Activated naive CD4-positive, alpha-beta T cell (primary cell): Measurements from ENCODE around the gene OAT.

Experiments used
- DNase-seq, 4 experiments: peaks; one replicate each; lab custom pipeline; 2025; lab: John Stamatoyannopoulos, UW

The OAT gene

DNA sequence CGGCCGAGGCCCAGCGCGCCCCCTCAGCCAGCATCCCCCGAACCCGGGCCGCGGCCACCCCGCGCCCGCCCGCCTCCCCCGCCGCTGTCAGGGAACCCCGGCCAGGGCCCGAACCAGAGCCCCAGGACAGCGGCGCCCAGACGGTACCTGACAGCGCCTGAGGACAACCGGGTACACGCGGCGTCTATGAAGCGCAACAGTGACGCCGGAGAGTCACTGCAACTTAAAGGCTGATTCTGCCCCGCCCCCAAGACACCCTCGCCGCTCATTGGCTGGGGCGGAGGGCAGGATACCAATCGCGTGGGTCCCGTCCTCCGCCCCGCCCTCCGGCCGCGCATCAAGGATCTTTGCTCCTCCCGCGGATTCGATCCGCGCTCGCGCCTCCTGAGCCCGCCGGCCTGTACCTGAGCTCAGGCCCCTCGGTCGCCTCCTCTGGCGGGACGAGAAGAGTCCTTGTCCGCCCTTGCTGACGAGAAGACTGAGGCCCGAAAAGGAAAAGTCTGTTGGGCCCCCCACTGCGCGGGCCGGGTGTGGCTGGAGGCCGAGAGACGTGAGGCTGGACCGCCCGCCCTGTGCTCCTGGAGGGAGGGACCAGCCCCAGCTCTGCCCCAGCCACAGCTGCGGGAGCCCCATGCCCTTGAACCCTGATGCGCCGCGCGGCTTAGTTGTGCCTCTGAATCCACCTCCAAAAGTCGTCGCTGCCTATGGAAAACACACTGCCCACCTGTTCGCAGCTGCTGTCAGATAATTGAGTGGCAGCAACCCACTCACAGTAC is at the start of gene OAT:
TSS of gene OAT (minus strand) at position 198 of the 776 bp plus-strand sequence. CDS start 6,752 bp downstream, outside the sequence.
- DNase-seq = peak; percentile 73 to 96 (median 90)

DNA sequence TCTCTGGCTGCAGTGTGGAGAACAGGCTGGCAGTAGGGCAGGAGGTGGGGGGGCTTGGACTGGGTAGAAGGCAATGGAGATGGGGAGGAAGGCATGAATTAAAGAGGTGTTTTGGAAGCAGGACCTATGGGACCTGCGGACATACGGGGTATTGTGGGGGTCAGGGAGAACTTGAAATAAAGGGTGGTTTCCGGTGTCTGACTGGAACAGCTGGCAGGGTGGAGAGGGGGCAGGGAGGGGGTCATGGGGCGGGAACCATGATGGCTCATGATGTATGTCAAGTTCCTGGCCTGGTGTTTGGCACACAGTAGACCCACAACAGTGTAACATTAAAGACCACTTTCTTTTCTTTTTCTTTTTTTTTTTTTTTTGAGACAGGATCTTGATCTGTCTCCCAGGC is 48.4 kb upstream of the OAT start:
- DNase-seq = no peak

DNA sequence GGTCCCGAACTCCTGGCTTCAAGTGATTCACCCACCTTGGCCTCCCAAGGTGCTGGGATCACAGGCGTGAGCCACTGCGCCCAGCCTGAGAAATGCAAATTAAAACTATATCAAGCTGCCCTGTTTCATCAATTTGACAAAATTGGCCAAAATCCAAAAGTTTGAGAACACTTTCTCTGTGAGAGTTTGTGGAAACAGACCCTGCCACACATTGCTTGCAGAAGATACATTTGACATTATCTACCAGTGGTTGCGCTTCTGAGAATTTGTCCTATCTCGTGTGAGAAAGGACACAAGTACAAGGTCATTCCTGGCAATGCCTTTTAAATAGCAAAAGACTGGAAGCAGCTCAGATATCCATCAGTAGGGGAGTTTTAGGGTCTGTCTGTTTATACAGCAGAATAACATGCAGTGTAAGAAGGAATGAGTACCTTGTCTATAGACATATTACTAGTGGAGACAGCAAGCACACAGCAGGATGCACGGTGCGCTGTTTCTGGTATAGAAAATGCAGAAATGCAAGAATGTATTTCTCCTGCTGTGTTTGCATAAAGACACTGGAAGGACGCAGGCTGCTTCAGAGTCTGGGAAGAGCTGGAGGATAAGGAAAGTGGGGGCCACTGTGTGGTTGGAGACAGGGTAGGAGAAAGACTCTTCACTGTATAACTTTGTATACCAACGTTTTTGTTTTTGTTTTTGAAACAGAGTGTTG is 47.2 kb upstream of the OAT start:
- DNase-seq = no peak

DNA sequence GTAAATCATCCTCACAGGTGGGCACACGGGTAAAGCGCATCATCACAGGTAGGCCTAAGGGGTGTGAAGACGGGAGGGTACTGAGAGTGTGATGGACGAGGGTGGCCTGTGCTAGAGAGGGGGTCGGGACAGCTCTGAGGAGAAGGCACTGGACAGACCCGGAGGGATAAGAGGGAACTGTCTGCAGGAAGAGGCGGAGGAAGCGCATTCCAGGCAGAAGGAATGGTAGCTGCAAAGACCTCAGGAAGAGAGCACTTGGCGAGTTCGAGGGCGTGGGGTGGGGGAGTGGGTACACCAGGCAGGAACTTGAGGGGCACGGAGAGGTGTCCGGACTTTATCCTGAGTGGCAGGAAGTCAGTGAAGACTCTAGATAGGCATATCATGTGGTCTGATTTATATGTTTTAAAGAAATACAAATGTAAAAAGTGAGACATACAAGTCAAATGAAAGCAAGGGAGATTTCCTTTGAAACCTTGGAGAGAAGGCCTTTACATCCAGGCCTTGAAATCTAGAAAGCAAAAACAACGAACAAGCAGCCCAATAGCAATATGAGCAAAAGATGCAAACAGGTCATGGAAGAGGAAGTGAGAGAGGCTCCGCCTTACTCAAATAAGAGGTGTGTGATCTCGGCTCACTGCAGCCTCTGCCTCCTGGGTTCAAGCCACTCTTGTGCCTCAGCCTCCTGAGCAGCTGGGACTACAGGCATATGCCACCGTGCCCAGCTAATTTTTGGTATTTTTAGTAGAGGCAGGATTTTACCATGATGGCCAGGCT is 46.5 kb upstream of the OAT start:
- no peak for DNase-seq

DNA sequence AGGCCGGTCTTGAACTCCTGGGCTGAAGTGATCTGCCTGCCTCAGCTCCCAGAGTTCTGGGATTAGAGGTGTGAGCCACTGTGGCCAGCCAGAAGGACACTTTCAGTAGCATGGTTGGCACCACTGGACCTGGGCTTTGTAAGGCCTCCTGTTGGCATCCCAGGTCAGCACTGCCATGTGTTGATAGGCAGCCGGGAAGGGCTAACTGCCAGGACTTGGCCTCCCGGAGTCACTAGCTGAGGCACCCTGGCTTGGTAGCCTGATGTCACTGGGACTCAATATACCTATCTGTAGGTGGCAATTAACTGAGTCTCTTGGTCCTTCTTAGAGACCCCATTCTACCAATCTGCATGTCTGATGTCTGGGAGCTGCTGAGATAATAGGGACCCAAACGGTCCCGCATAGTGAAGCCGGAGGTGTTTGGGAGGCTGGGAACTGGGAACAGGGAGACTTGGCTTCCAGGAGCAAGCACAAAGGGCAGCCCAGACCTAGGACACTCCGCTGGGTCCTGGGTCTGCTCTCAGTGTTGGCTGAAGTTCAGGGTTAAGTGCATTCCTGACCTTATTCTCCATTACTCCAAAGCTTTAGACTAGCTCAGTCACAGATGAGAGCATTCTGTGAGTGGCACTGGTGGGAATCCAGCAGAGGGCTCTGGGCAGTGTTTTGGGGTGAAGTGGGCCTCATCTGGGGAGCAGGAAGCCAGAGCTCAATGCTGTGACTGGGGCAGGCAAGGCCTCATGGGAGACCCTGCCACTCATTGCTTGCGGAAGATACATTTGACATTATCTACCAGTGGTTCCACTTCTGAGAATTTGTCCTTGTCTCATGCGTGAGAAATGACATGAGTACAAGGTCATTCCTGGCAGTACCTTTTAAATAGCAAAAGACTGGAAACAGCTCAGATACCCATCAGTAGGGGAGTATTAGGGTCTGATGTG is 45.6 kb upstream of the OAT start:
- DNase-seq = no peak

DNA sequence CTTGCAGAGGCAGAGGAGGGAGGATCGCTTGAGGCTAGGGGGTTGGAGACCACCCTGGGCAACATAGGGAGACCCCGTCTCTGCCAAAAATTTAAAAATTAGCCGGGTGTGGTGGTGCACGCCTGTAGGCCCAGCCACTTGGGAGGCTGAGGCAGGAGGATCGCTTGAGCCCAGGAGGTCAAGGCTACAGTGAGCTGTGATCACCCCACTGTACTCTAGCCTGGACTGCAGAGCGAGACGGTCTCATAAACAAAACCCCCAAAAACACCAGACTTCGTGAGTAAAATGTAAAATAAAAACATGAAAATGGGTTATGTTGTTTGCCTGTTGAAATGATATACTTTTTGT is 43.6 kb upstream of the OAT start:
- no peak for DNase-seq

DNA sequence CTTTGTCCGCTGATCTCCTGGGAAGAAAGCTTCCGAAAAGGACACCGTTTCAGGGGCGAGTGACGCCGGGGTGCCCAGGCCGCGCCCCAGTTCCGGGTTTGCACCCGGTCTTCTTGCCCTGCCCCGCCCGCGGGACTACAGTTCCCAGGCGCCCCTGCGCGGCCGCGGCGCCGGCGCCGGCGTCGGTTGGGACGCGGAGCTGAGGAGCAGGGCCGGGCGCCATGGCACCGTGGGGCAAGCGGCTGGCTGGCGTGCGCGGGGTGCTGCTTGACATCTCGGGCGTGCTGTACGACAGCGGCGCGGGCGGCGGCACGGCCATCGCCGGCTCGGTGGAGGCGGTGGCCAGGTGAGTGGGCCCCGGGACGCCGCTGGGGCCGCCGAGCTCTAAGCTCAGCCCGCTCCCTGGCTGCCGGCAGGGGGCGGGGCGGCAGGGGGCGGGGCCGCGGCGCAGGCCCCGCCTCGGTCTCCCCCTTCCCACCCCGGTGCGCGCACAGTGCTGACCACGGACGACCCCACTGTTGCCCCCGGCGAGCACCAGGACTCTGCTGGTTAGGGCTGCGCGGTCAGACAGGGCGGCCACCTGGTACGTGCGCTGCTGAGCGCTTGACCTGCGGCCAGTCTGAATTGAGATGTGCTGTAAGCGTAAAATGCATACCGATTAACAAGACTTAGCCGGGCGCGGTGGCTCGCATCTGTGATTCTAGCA is 43.1 kb upstream of the OAT start, which contains the start of gene LHPP:
TSS of gene LHPP (plus strand) at position 182 of the 706 bp plus-strand sequence. CDS start at position 222, 40 bp downstream.
- DNase-seq = peak; percentile 59 to 82 (median 64)

DNA sequence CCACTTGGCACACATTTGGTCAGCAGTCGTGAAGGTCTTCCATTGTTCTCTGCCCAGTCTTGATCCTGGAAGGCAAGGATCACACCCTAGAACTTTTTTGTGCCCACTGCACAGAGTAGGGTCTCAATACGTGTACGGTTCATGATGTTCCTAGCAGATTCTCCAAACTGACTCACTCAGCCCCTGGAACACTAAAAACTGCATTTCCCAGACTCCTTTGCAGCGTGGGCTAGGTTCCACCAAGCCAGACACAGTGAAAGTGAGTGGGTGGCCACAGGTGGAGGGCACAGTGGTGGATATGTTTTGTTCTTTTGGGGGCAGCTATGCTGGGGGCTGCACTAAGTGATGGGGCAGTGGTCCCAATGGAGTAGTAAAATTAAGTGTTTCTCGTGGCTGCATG is 41.4 kb upstream of the OAT start:
- no peak for DNase-seq

DNA sequence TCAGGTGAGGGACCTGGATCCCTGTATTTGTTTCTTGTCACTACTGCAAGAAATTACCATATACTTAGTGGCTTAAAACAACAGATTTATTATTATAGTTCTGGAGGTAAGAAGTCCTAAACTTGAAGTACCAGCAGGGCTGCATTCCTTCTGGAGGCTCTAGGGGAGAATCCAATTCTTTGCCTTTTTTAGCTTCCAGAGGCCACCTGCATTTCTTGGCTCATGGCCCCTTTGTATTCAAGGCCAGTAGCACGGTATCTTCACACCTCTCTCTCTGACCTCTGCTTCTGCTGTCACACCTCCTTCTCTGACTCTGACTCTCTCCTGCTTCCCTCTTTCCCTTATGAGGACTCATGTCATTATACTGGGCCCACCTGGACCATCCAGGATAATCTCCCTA is 40.7 kb upstream of the OAT start:
- DNase-seq = no peak

DNA sequence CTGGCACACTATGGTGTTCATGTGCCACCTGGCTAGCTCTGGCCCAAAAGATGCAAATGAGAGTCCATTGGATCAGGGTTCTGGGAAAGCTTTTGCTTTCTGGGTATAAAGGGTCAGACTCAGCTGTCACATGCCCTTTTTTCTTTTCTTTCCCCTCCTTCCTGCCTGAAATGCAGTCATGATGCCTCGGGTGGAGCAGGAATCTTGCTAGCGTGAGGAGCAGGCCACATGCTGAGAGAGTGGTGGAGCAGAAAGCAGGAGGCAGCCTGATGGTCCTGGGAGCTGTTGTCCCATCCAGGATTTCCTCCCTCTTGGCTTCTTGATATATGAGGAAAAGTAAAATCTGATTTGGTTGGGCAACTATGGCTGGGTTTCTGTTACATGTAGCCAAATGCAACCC is 40.2 kb upstream of the OAT start:
- DNase-seq = no peak

DNA sequence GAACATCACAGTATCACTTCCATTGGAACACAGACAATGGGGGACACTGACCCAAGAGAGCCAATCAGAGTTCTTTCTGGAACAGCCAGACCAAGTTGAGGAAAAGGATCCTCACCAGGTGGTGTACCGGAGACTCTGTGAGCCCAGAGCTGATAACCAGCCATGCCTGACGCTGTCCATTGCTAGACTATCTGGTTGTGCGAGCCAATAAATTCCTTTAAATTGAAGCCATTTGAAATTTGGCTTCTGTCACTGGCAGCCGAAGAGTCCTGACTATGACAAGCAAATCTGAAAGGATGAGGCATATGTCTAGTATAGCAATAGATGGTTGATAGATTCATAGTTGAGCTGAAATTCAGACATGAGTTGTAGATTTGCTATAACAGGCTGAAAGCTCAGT is 39.8 kb upstream of the OAT start:
- no peak for DNase-seq

DNA sequence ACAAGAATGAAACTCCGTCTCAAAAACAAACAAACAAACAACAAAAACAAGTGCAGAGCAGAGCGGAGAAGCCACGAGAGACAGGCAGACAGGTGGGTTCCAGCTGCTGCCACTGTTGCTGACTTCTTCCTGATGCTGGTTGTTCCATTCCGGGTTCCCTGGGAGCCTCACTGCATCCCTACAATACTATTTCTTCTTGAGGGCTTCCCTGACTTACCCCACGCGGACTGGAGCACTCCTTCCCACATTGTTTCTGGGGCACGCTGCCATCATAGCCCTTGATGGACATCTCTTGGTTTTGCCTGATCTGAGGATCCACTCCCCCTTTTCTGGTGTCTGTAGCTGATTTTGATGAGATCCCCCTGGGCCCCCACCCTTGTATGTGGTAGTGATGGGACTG is 36.7 kb upstream of the OAT start:
- no peak for DNase-seq

DNA sequence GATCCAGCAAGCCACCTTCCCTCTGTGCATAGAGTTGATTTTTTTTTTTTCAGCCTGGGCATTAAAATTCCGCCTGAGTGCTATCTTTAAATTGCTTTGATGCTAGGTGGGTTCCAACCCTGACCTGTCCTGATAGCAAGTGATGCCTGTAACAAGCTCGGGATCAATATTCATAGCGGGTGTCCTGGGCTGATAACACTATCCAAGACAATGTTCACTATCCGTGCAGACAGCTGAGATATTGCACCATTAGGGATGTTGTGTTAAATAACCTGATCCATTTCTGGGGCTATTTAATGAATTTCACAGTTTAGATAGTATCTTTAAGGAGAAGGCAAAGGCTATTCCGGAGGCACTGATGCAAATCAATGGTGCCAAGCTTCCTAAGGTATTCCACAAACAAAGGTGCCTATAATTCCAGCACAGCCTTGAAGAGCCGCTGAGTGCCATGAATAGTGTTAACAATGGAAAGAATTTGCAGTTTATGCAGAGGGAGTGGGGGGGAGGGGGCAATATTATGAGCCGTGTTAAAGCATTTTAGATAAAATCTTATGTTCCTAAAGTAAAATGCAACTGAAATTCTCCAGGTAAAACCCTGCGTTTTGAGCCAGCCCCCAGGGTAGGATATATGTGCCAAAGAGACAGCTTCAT is 35.4 kb upstream of the OAT start:
- DNase-seq = no peak

DNA sequence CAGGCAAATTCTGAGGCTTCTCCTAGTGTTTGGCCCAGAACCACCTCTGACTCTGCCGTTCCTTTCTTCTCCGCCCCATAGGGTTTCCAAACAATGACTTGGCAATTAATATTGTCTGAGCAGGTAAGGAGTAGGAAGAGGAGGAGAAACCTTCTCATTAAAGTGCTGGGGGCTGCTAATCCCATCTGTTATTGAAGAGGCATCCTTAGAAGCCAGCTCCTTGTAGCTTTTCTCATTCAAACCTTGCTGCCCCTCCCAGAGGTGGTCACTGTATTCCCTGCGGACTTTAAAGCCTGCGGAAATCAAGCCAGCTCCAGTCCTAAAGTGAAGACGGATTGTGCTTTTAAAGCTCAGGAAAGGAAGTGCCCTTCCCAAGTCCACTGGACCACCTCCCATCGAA is 32.6 kb upstream of the OAT start:
- DNase-seq = no peak

DNA sequence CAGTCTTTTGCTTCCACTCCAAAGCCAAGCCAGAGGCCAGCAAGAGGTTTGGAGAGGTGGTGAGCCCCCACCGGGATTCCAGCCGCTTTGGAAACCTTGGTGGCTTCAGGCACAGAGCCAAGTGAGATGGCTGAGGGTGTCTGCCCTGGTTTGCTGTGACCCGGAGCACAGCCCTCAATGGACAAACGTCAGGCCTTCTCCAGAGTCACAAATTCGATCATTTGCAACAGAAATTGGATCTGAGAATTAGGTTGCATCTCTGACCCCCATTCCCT is 32.0 kb upstream of the OAT start:
- DNase-seq = no peak

DNA sequence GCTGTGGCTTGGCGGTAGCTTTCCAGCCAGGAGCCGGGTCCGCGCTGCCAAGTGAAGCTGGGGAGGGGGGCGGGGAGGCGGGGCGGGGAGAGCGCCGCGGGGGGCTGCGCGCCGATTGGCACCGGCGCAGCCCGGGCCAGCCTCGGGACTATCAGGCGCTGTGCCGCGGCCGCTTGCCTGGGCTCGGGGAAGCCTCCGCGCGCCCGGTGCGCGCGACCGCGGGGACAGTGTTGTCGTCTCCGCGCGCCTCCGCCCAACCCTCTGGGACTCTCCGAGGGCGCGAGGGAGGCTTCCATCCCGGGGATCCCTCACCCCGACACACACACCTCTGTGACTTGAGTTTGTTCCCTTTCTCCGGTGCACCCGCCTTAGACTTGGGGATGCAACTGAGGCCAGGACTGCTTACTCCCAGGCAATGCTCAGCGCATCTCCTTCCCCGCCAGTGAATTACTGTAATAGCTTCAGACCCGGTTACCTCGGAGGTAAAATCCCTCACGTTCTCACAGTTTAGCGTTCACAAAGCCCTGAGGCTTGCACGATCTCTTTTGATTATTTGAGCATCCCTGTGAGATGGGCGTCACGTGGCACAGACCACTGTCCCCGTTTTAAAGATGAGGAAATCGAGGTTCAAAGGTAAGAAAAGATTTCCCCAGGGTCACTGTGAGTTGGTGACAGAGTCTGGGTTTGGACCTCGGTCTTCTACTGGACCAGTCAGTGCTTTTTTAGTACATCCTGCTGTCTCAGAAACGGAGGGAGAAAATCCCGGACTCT is 31.5 kb upstream of the OAT start, which contains the start of gene NKX1-2:
TSS of gene NKX1-2 (minus strand) at position 24 of the 771 bp plus-strand sequence. CDS start 92 bp downstream, outside the sequence.
- DNase-seq = no peak

DNA sequence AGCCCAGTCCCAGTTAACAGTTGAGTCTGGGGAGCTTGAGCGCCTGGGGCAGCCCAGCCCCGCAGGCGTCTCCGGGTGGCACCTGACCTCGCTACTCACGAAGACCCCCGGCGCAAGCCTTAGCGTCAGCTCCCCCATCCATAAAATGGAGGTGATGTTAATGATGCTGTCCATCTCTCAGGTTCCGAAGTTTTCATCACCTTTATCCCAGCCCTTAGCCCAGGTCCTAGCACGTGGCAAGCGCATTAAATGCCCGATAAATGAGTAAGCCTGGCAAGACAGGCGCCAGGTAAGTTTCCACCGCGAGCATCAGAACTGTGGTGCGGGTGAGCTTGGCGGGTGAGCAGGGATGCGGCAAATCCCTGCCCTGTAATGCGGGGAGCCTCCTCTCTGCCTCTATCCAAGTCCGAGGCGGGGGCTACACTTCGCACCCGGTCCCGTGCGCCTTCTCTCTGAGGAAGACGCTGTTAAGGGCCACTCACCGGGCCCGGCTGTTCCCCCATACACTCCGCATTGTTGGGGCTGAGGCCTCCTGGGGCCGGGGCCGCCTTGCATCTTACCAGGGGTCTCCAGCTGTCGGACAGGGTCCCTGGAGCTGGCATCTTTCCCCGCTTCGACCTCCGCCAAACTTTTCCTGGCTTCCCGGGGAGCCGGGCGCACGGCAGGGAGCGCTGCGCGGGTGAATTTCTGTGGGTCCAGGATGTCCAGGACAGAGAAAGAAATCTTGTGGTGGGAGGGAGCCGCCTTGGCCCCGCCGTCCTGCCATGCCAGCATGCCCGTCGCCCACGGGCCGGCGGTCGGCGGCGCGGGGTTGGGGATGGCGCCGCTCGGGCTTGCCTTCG is 30.7 kb upstream of the OAT start:
- no peak for DNase-seq

DNA sequence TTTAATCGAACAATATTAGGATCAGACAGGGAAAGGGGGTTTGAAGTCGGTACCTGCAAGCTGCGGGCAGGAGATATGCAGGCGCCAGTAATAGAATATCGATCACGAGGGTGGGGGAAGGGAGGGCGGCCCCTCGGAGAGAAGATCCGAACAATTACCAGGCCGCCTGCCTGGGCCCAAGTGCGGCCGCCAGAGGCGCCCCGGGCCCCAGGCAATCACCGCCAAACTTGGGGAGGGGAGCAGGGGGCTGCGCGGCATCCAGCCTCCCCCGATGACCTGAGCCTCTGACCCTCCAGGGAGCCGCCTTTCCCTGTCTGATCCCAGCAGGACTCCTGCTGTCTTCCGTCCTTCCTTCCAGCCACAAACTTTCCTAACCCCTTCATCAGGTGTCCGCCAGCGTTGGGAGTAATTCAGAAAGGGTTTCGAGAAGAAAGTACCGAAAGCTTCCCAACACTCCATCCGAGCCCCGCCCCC is 30.0 kb upstream of the OAT start:
- DNase-seq = no peak
